Kidney capillary endothelial cell (primary cell): Measurements from ENCODE around the gene STRA8.
"Not testable (repeated sequence)": the region's sequence is repeated elsewhere in the genome, so short reads cannot be mapped to it uniquely, and the experiment has no call there.

Source experiments
- DNase-seq: peaks from one replicate; pipeline ENCODE4 v3.0.0-alpha.2; 2018; ENCODE audit warnings: low spot score

The STRA8 gene

GRCh38 chr7:135204876-135205275 lies 28.8 kb upstream of the STRA8 start:
- no peak for DNase-seq

GRCh38 chr7:135205850-135206249 lies 27.8 kb upstream of the STRA8 start:
- DNase-seq = no peak

DNA sequence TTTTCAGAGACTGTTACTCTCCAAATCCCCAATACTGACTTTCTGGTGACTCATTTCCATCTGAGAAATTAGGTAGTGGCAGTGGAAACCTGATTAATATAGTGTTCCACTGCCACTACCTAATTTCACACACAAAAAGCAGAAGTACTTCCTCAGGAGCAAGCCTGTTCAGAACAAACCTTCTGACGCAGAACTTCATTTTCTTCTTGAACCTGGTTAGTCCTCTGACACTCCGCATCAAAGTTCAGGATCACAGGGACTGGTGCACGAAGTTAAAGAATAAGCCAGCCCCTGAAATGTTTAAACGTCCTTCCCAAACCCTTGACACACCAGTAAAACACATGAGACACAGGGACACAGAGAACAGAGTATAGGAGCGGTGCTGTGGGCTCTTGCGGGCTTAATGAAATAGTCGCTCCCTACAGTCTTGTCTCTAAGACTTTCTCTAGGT lies 26.7 kb upstream of the STRA8 start:
- no peak for DNase-seq

GRCh38 chr7:135207406-135208101 lies 26.1 kb upstream of the STRA8 start:
- DNase-seq = no peak

DNA sequence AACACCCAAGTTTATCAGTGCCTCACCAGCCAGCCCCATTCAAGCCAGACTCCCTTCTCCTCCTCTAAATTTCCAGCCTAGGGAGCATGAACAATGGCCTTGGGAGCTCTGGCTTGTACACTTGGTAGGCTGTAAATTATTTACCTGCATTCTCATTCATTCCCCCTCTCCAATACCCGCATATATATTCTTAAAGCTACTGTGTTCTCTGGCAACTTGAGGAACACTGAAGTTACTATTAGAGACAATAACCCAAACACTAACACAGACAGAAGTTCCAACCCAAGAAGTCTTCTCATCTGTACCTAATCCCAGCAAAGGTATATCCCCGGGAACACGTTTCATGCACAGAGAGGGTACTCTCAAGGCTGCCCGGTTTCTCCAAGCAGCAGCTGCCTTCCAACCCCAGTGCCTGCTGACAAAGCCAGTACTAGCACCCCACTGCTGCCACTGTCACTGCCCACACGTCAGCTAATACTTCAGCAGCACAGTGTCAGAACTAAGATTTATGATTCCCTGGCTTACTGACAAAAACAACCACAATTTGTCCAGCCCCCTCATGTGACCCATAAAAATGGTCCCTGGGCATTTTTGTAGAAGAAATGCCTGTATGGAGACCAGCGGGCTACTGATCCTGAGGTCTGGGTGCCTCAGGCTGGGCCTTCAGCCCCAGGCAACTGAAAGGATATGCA lies 25.4 kb upstream of the STRA8 start:
- no peak for DNase-seq

DNA sequence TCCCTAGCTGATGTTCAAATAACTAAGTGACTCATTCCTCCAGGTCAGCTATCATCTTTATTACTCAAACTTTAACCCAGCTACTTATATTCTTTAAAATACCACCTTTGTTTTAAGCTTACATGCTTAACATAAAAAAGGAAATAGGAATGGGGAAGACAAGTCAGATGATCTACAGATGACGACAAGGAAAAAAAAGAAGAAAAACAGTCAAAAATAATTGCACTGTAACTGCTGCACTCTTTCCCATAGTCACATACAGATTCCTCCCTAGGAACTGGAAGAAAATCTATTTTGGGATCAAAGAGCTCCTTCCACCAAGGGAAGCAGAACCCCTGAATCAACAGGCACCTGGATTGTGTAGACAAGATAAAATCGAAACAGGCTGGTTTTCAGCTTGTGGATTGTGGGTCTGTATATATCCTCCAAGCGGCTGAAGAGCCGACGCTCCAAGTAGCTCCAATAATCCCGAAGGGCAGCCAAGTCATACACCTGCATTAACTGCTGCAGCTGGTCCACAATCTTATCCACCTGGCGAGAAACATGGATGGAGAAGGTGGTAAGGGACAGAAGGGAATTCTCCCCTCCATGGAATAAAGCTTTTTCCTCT lies 24.3 kb upstream of the STRA8 start:
- no peak for DNase-seq

- peak; percentile 12 for DNase-seq
Measured at GRCh38 chr7:135210888-135211178, 22.8 kb upstream of the STRA8 start.

DNA sequence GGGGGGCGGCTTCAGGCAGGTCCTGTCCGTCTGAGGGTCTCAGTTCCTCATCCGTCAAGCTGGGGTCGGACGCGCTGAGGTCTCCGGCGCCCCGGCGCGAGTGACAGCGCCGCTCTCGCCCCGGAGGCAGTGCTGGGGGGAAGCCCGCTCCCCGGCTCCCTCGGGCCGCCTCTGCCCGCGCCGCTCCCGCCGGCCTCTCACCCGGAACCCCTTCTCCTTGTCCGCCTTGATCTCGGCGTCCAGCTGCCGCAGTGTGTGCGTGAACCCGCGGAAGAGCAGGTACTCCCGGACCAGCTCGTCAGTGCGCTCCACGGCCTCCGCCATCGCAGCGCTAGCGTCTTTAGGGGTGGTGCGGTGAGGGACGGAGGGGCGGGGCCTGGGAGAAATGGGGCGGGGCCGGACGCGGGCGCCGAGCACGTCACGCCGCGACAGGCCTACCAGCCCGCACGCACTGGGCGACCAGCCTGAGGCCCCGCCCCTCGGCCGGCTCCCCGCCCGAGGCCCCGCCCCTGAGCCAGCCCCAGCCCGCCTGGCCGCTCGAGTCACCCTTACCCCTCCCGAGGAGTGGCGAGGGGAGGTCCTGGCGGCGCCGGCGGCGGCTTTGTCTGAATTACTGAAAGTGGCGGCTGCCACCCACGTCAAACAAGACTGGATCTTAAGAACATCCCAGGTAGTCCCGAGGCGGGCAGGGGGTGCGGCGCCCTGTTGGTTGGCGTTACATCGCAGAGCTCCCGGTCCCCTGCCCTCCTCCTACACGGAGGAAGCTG lies 22.3 kb upstream of the STRA8 start, which contains the start of gene WDR91:
WDR91 (minus strand) TSS at position 348 of the 767 bp plus-strand sequence; CDS start at position 324, 24 bp downstream.
- DNase-seq = peak; percentile 89

- DNase-seq = not testable (repeated sequence)
Measured at GRCh38 chr7:135211946-135212685, 21.5 kb upstream of the STRA8 start.

DNA sequence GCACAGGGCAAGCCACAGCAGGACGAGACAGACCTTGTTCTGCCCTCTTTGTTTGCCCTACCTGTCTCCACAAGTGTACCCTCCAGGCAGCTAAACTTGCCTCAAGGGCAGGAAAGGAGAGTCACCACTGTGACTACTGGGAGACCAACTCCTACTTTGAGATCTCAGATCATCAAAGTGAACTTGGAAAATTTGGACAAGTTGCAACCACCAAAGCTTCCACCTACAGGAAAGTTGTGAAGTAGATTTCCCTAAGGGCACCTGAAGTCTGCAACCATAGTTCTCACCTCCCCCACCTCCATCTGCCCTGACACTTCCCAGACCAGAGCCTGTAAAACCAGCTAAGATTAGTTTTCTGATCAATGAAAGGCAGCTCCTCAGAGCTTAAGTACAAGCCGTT lies 19.8 kb upstream of the STRA8 start:
- DNase-seq = no peak

- no peak for DNase-seq
Measured at GRCh38 chr7:135215180-135215579, 18.5 kb upstream of the STRA8 start.

DNA sequence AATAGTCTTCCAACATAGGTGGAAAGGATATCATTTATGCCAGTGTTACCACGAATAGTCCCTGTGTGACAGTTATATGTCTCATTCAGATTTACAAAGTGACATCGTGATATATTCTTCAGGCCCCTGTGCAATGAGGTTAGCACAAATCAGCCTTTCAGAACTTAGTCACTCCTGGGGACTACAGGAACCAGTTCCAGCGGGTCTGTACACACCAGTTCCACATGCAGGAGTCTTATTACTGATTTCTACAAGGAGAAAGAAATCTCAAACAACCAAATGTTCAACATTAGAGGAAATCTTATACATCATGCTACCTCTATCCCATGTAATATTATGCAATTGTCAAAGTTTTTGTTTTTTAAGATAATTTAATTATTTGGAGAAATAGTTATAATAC lies 17.9 kb upstream of the STRA8 start:
- no peak for DNase-seq

GRCh38 chr7:135217645-135218509 lies 15.8 kb upstream of the STRA8 start:
- DNase-seq = no peak

DNA sequence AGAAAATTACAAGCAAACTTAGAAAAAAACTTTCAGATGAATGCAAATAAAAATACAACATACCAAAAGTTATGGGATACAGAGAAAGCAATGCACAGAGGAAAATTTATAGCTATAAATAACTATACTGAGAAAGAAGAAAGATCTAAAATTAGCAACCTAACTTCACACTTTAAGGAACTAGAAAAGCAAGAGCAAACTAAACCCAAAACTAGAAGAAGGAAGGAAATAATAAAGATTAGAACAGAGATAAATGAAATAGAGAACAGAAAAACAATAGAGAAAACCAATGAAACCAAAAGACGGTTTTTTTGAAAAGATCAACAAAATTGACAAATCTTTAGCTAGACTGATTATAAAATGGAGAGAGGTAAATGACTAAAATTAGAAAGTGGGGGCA lies 9.6 kb upstream of the STRA8 start:
- DNase-seq = no peak

DNA sequence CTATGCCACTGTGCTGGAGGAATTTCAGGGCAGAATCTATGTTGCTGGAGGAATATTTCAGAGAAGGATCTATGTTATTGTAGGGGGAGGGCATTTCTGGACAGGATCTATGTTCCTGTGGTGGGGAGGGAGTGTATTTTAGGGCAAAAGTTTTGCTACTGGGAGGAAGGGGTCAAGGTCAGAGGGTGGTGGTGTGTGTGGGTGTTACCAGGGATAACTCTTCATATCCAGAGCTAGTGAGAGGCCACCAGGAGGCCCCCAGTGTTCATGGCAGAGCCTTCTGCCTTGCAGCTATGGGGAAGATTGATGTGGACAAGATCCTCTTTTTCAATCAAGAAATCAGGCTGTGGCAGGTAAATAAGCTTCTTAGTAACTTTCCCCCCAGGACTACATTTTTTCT lies 2.0 kb upstream of the STRA8 start:
- no peak for DNase-seq

- no peak for DNase-seq
Measured at GRCh38 chr7:135232087-135232486, 1.6 kb upstream of the STRA8 start.

GRCh38 chr7:135232720-135233119 lies 918 bp upstream of the STRA8 start:
- DNase-seq = no peak

DNA sequence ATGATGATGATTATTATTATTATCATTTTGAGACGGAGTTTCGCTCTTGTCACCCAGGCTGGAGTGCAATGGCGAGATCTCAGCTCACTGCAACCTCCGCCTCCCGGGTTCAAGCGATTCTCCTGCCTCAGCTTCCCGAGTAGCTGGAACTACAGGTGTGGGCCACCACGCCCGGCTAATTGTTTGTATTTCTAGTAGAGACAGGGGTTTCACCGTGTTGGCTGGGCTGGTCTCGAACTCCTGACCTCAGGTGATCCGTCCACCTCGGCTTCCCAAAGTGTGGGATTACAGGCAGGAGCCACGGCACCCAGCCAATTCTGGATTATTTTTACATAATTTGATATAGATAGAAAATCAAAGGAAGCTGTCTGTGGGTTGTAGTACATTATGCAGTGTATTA lies 457 bp downstream of the STRA8 start:
- DNase-seq = not testable (repeated sequence)

DNA sequence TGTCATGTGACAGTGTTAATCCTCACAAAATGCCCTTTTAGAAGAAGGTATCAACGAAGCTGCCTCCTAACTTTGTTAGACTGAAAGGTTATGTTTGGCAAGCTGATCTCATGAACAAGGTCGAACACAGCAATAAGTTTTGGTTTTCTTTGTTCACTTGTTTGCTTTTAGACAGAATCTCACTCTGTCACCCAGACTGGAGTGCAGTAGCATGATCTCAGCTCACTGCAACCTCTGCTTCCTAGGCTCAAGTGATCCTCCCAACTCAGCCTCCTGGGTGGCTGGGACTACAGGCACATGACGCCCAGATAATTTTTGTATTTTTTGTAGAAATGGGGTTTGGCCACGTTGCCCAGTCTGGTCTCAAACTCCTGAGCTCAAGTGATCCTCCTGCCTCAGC lies 1.1 kb downstream of the STRA8 start:
- no peak for DNase-seq

- no peak for DNase-seq
Measured at GRCh38 chr7:135235841-135236240, 2.2 kb downstream of the STRA8 start.

- no peak for DNase-seq
Measured at GRCh38 chr7:135236727-135237126, 3.1 kb downstream of the STRA8 start.
